Endothelial cell of umbilical vein (primary cell): ENCODE measurements around the gene C22orf23.

Experiments used
- EZH2 ChIP-seq: IDR thresholded peaks from 2 replicates; pipeline ENCODE4 v1.6.1; 2012; ENCODE audit warnings: borderline replicate concordance, low read depth, mild to moderate bottlenecking, moderate library complexity, low read length, inconsistent platforms; ENCODE audit not compliant: severe bottlenecking
- JUN ChIP-seq: IDR thresholded peaks from 2 replicates; pipeline ENCODE4 v1.6.1; 2011; ENCODE audit warnings: borderline replicate concordance, low read depth; ENCODE audit not compliant: insufficient read length, insufficient read depth
- POLR2A ChIP-seq: IDR thresholded peaks from 2 replicates; pipeline ENCODE4 v1.6.1; 2012; ENCODE audit warnings: low read depth, mild to moderate bottlenecking, control low read depth, low read length
- POLR2AphosphoS5 ChIP-seq: IDR thresholded peaks from 2 replicates; pipeline ENCODE4 v1.6.1; 2012; ENCODE audit warnings: low read depth, mild to moderate bottlenecking, control low read depth, low read length, moderate library complexity; ENCODE audit not compliant: insufficient read depth
- TF ChIP-seq, protein P1 (sequence below), 2 donors: IDR thresholded peaks; 1 replicate in 1 of 2; 2 replicates in 1 of 2; pipeline ENCODE4 v1.5.1; 2011; ENCODE audit warnings: low read length in 2 of 2, mild to moderate bottlenecking in 2 of 2, moderate library complexity in 2 of 2, control low read depth in 1 of 2, inconsistent platforms in 1 of 2, low read depth in 1 of 2; ENCODE audit not compliant: insufficient read depth in 1 of 2; ENCODE audit errors: extremely low read depth in 1 of 2
- TF ChIP-seq, protein P2 (sequence below): IDR thresholded peaks from 2 replicates; pipeline ENCODE4 v1.6.1; 2011; ENCODE audit not compliant: insufficient read depth, insufficient read length

DNA sequence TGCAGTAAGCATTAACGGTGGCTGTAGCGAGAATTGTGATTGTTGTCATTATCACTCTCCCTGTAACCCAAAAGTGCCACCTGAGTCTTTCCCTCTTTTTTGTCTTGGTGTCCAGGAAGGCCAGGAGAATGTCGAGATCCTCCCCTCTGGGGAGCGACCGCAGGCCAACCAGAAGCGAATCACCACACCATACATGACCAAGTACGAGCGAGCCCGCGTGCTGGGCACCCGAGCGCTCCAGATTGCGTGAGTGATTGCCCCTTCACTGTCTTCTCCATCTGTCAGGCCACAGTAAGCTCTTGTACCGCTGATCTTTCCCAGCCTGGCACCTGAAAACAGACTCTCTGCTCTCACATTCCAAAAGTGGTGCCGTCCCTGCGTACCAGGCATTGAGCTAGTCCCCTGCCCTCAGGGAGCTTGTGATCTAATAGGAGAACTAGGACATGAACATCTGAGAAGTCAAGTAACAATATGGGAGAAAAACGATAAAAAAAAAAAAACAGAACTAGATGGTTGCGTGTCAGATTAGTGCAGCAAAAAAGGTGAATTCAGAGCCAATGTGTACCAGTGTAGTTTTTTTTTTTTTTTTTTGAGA lies 5.9 kb upstream of the C22orf23 start:
- TF ChIP-seq POLR2AphosphoS5: no peak
- no peak for TF ChIP-seq POLR2A
- TF ChIP-seq, protein P1, sequence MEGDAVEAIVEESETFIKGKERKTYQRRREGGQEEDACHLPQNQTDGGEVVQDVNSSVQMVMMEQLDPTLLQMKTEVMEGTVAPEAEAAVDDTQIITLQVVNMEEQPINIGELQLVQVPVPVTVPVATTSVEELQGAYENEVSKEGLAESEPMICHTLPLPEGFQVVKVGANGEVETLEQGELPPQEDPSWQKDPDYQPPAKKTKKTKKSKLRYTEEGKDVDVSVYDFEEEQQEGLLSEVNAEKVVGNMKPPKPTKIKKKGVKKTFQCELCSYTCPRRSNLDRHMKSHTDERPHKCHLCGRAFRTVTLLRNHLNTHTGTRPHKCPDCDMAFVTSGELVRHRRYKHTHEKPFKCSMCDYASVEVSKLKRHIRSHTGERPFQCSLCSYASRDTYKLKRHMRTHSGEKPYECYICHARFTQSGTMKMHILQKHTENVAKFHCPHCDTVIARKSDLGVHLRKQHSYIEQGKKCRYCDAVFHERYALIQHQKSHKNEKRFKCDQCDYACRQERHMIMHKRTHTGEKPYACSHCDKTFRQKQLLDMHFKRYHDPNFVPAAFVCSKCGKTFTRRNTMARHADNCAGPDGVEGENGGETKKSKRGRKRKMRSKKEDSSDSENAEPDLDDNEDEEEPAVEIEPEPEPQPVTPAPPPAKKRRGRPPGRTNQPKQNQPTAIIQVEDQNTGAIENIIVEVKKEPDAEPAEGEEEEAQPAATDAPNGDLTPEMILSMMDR (IDR thresholded peaks at IDR 0.05; ENCODE audit: extremely low read depth in 1 of 2, insufficient read depth in 1 of 2, low read depth in 1 of 2, low read length in 2 of 2): no peak
- TF ChIP-seq EZH2: no peak
- TF ChIP-seq, protein P2, sequence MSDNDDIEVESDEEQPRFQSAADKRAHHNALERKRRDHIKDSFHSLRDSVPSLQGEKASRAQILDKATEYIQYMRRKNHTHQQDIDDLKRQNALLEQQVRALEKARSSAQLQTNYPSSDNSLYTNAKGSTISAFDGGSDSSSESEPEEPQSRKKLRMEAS: no peak
- TF ChIP-seq JUN: no peak
